ENCODE measurements around the gene SLC10A7.

The SLC10A7 gene

GRCh38 chr4:146486565-146486964, 35.2 kb downstream of the SLC10A7 start:
- no peak for TF ChIP-seq CTCF (IDR thresholded peaks at IDR 0.05; ENCODE audit: low read depth, low read length, missing control alignments)
- no peak overlapping the region for H3K4me3 ChIP-seq (replicated peaks; ENCODE audit: low read depth, low read length)
- no peak for DNase-seq (ENCODE audit: extremely low read depth, low read depth)

GRCh38 chr4:146485968-146486367, 35.8 kb downstream of the SLC10A7 start:
- no peak for DNase-seq (ENCODE audit: extremely low read depth, low read depth)
- TF ChIP-seq CTCF (IDR thresholded peaks at IDR 0.05; ENCODE audit: low read depth, low read length, missing control alignments) = no peak
- no peak overlapping the region for H3K4me3 ChIP-seq (replicated peaks; ENCODE audit: low read depth, low read length)

- no peak for TF ChIP-seq CTCF (IDR thresholded peaks at IDR 0.05; ENCODE audit: low read depth, low read length, missing control alignments)
- H3K4me3 ChIP-seq (replicated peaks; ENCODE audit: low read depth, low read length) = no peak overlapping the region
- no peak for DNase-seq (ENCODE audit: extremely low read depth, low read depth)
Observed at GRCh38 chr4:146482788-146483187, 39.0 kb downstream of the SLC10A7 start.

GRCh38 chr4:146481246-146481645, 40.5 kb downstream of the SLC10A7 start:
- TF ChIP-seq CTCF (IDR thresholded peaks at IDR 0.05; ENCODE audit: low read depth, low read length, missing control alignments) = no peak
- no peak overlapping the region for H3K4me3 ChIP-seq (replicated peaks; ENCODE audit: low read depth, low read length)
- no peak for DNase-seq (ENCODE audit: extremely low read depth, low read depth)

- TF ChIP-seq CTCF (IDR thresholded peaks at IDR 0.05; ENCODE audit: low read depth, low read length, missing control alignments) = no peak
- DNase-seq (ENCODE audit: extremely low read depth, low read depth) = no peak
- H3K4me3 ChIP-seq (replicated peaks; ENCODE audit: low read depth, low read length) = no peak overlapping the region
Observed at GRCh38 chr4:146478009-146478408, 43.7 kb downstream of the SLC10A7 start.

- H3K4me3 ChIP-seq (replicated peaks; ENCODE audit: low read depth, low read length) = no peak overlapping the region
- DNase-seq (ENCODE audit: extremely low read depth, low read depth) = no peak
- TF ChIP-seq CTCF (IDR thresholded peaks at IDR 0.05; ENCODE audit: low read depth, low read length, missing control alignments) = no peak
Observed at GRCh38 chr4:146477054-146477453, 44.7 kb downstream of the SLC10A7 start.

GRCh38 chr4:146472404-146472803, 49.3 kb downstream of the SLC10A7 start:
- H3K4me3 ChIP-seq (replicated peaks; ENCODE audit: low read depth, low read length) = no peak overlapping the region
- DNase-seq (ENCODE audit: extremely low read depth, low read depth) = no peak
- TF ChIP-seq CTCF (IDR thresholded peaks at IDR 0.05; ENCODE audit: low read depth, low read length, missing control alignments) = no peak

Measured in HFF-Myc (cell line).